ENCODE measurements around the gene DLG2.

Gene DLG2

GRCh38 chr11:83681031-83681781 lies 1945.9 kb downstream of the DLG2 start:
- no peak overlapping the region for H3K4me3 Mint-ChIP-seq
- intact Hi-C loops (cut with micrococcal nuclease): no loop called here
- no peaks in the 10 kb centered on the region for H3K27me3 Mint-ChIP-seq
- H3K36me3 Mint-ChIP-seq (ENCODE audit: low read depth): no peaks in the 10 kb centered on the region
- no peak overlapping the region for H3K27ac Mint-ChIP-seq
- H3K4me1 Mint-ChIP-seq (ENCODE audit: low read depth): no peaks in the 10 kb centered on the region
- H3K9me3 Mint-ChIP-seq: no peaks in the 10 kb centered on the region

- Mint-ChIP-seq H3K27ac (no peak overlapping the region), H3K27me3 (no peaks in the 10 kb centered on the region), H3K9me3 (no peaks in the 10 kb centered on the region), H3K36me3 (ENCODE audit: low read depth) (no peaks in the 10 kb centered on the region), H3K4me1 (ENCODE audit: low read depth) (no peaks in the 10 kb centered on the region), H3K4me3 (no peak overlapping the region)
- intact Hi-C loops (cut with micrococcal nuclease): no loop called here
These were observed 1946.8 kb downstream of the DLG2 start for GRCh38 chr11:83680321-83680720.

GRCh38 chr11:83678831-83679584 lies 1948.1 kb downstream of the DLG2 start:
- Mint-ChIP-seq H3K9me3 (no peaks in the 10 kb centered on the region), H3K27ac (no peak overlapping the region), H3K4me3 (no peak overlapping the region), H3K27me3 (no peaks in the 10 kb centered on the region), H3K36me3 (ENCODE audit: low read depth) (no peaks in the 10 kb centered on the region), H3K4me1 (ENCODE audit: low read depth) (no peaks in the 10 kb centered on the region)
- intact Hi-C loops (cut with micrococcal nuclease): no loop called here

- H3K36me3 Mint-ChIP-seq (ENCODE audit: low read depth): no peaks in the 10 kb centered on the region
- H3K27ac Mint-ChIP-seq: no peak overlapping the region
- H3K4me3 Mint-ChIP-seq: no peak overlapping the region
- no peaks in the 10 kb centered on the region for H3K9me3 Mint-ChIP-seq
- H3K4me1 Mint-ChIP-seq (ENCODE audit: low read depth): no peaks in the 10 kb centered on the region
- intact Hi-C loops (cut with micrococcal nuclease): no loop called here
- no peaks in the 10 kb centered on the region for H3K27me3 Mint-ChIP-seq
These were observed 1949.4 kb downstream of the DLG2 start for GRCh38 chr11:83677730-83678129.

GRCh38 chr11:83676056-83676601 lies 1951.0 kb downstream of the DLG2 start:
- no peak overlapping the region for H3K4me3 Mint-ChIP-seq
- intact Hi-C loops (cut with micrococcal nuclease): no loop called here
- H3K36me3 Mint-ChIP-seq (ENCODE audit: low read depth): no peaks in the 10 kb centered on the region
- no peaks in the 10 kb centered on the region for H3K27me3 Mint-ChIP-seq
- H3K9me3 Mint-ChIP-seq: no peaks in the 10 kb centered on the region
- no peak overlapping the region for H3K27ac Mint-ChIP-seq
- H3K4me1 Mint-ChIP-seq (ENCODE audit: low read depth): no peaks in the 10 kb centered on the region

- H3K36me3 Mint-ChIP-seq (ENCODE audit: low read depth): no peaks in the 10 kb centered on the region
- H3K4me3 Mint-ChIP-seq: no peak overlapping the region
- H3K27me3 Mint-ChIP-seq: no peaks in the 10 kb centered on the region
- intact Hi-C loops (cut with micrococcal nuclease): no loop called here
- no peaks in the 10 kb centered on the region for H3K4me1 Mint-ChIP-seq (ENCODE audit: low read depth)
- no peaks in the 10 kb centered on the region for H3K9me3 Mint-ChIP-seq
- no peak overlapping the region for H3K27ac Mint-ChIP-seq
These were observed 1952.8 kb downstream of the DLG2 start for GRCh38 chr11:83674102-83674896.

GRCh38 chr11:83671289-83671688 lies 1955.9 kb downstream of the DLG2 start:
- intact Hi-C loops (cut with micrococcal nuclease): no loop called here
- no peak overlapping the region for H3K4me3 Mint-ChIP-seq
- H3K36me3 Mint-ChIP-seq (ENCODE audit: low read depth): no peaks in the 10 kb centered on the region
- no peak overlapping the region for H3K27ac Mint-ChIP-seq
- no peaks in the 10 kb centered on the region for H3K4me1 Mint-ChIP-seq (ENCODE audit: low read depth)
- H3K27me3 Mint-ChIP-seq: no peaks in the 10 kb centered on the region
- no peaks in the 10 kb centered on the region for H3K9me3 Mint-ChIP-seq

GRCh38 chr11:83666149-83666548 lies 1961.0 kb downstream of the DLG2 start:
- H3K27me3 Mint-ChIP-seq: no peaks in the 10 kb centered on the region
- H3K36me3 Mint-ChIP-seq (ENCODE audit: low read depth): no peaks in the 10 kb centered on the region
- H3K9me3 Mint-ChIP-seq: no peaks in the 10 kb centered on the region
- H3K27ac Mint-ChIP-seq: no peak overlapping the region
- no peaks in the 10 kb centered on the region for H3K4me1 Mint-ChIP-seq (ENCODE audit: low read depth)
- intact Hi-C loops (cut with micrococcal nuclease): no loop called here
- H3K4me3 Mint-ChIP-seq: no peak overlapping the region

- Mint-ChIP-seq H3K4me3 (no peak overlapping the region), H3K27ac (no peak overlapping the region), H3K4me1 (ENCODE audit: low read depth) (no peaks in the 10 kb centered on the region), H3K36me3 (ENCODE audit: low read depth) (no peaks in the 10 kb centered on the region), H3K9me3 (no peaks in the 10 kb centered on the region), H3K27me3 (no peaks in the 10 kb centered on the region)
- intact Hi-C loops (cut with micrococcal nuclease): no loop called here
These were observed 1963.2 kb downstream of the DLG2 start for GRCh38 chr11:83663988-83664387.

GRCh38 chr11:83663446-83663845 lies 1963.7 kb downstream of the DLG2 start:
- no peak overlapping the region for H3K27ac Mint-ChIP-seq
- H3K36me3 Mint-ChIP-seq (ENCODE audit: low read depth): no peaks in the 10 kb centered on the region

GRCh38 chr11:83662494-83662893 lies 1964.7 kb downstream of the DLG2 start:
- intact Hi-C loops (cut with micrococcal nuclease): no loop called here
- Mint-ChIP-seq H3K36me3 (ENCODE audit: low read depth) (no peaks in the 10 kb centered on the region), H3K27me3 (no peaks in the 10 kb centered on the region), H3K9me3 (no peaks in the 10 kb centered on the region), H3K4me3 (no peak overlapping the region), H3K27ac (no peak overlapping the region), H3K4me1 (ENCODE audit: low read depth) (no peaks in the 10 kb centered on the region)

More at GRCh38 chr11:83663446-83663845, 1963.7 kb downstream of the DLG2 start:
- Mint-ChIP-seq H3K9me3 (no peaks in the 10 kb centered on the region), H3K4me1 (ENCODE audit: low read depth) (no peaks in the 10 kb centered on the region), H3K27me3 (no peaks in the 10 kb centered on the region), H3K4me3 (no peak overlapping the region)
- intact Hi-C loops (cut with micrococcal nuclease): no loop called here

- H3K4me3 Mint-ChIP-seq: no peak overlapping the region
- no peaks in the 10 kb centered on the region for H3K36me3 Mint-ChIP-seq (ENCODE audit: low read depth)
- no peaks in the 10 kb centered on the region for H3K9me3 Mint-ChIP-seq
- H3K27ac Mint-ChIP-seq: no peak overlapping the region
- no peaks in the 10 kb centered on the region for H3K4me1 Mint-ChIP-seq (ENCODE audit: low read depth)
- intact Hi-C loops (cut with micrococcal nuclease): no loop called here
- no peaks in the 10 kb centered on the region for H3K27me3 Mint-ChIP-seq
These were observed 1965.4 kb downstream of the DLG2 start for GRCh38 chr11:83661491-83662350.

- no peaks in the 10 kb centered on the region for H3K27me3 Mint-ChIP-seq
- H3K4me1 Mint-ChIP-seq (ENCODE audit: low read depth): no peaks in the 10 kb centered on the region
- intact Hi-C loops (cut with micrococcal nuclease): no loop called here
- no peaks in the 10 kb centered on the region for H3K36me3 Mint-ChIP-seq (ENCODE audit: low read depth)
- no peaks in the 10 kb centered on the region for H3K9me3 Mint-ChIP-seq
- no peak overlapping the region for H3K27ac Mint-ChIP-seq
- no peak overlapping the region for H3K4me3 Mint-ChIP-seq
These were observed 1967.7 kb downstream of the DLG2 start for GRCh38 chr11:83659466-83659865.
